HG02623 (cell line): ENCODE results near the gene OR2A14.
A peak's percentile ranks its signal among the peaks of the same experiment; 100 is the strongest.
"Not testable (repeated sequence)": the region's sequence is repeated elsewhere in the genome, so short reads cannot be mapped to it uniquely, and the experiment has no call there.

Experiments used
- ATAC-seq: cut with Tn5 transposase; IDR thresholded peaks from one replicate; pipeline ENCODE4 v1.9.1; 2021; ENCODE audit warnings: moderate library complexity; ENCODE audit not compliant: unreplicated experiment

The OR2A14 gene

DNA sequence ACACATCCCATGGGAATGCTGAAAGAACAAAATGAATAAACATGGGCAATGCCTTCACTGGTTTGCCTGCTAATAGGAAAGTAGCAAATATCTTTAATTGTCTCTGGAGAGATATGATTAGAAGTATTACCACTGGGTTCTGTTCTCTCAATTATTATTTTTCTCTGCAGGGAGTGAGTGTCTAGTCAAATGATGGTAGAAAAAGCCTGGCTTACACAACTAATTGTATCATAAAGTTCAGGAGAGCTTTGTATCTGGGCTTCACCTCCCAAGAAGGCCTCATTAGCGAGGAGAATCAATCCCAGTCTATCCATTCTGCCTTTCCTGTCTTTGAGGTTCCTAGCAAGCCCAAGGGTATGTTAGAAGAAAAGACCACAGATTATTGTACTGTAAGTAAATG lies at the start of gene OR2A14:
Gene OR2A14 (plus strand): TSS at position 301 of the 400 bp plus-strand sequence. CDS start 5,937 bp downstream, outside the sequence.
- no peak for ATAC-seq

GRCh38 chr7:144074374-144074773 lies 48.6 kb upstream of the OR2A14 start:
- ATAC-seq: no peak

GRCh38 chr7:144085978-144086377 lies 37.0 kb upstream of the OR2A14 start, which contains the start of gene OR2A12:
Gene OR2A12 (plus strand): TSS chr7:144086278. CDS start chr7:144095108, 8,830 bp downstream.
- ATAC-seq: no peak

- ATAC-seq: no peak
These were observed 36.2 kb upstream of the OR2A14 start for GRCh38 chr7:144086730-144087129.

- no peak for ATAC-seq
These were observed 35.7 kb upstream of the OR2A14 start for GRCh38 chr7:144087230-144087629.

DNA sequence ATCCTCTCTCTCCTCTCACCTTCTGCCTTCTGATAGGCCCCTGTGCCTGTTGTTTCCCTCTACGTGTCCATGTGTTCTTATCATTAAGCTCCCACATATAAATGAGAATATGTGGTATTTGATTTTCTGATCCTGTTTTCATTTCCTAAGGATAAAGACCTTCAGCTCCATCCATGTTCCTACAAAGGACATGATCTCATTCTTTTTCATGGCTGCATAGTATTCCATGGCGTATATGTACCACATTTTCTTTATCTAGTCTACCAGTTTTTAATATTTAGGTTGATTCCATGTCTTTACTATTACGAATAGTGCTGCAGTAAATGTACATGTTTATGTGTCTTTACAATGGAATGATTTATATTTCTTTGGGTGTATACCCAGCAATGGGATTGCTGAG lies 32.3 kb upstream of the OR2A14 start:
- no peak for ATAC-seq

DNA sequence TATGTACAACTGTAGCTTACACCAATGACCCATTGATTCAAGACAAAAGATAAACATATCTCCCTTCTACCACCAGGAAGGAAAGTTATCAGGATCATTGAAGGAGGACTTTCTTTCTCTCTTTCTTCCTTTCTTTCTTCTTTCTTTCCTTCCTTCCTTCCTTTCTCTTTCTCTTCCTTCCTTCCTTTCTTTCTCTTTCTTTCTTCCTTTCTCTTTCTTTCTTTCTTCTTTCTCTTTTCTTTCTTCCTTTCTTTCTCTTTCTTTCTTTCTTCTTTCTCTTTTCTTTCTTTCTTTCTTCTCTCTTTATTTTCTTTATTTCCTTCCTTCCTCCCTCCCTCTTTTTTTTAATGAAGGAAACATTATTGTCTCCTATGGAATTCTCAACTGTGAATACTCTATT lies 24.2 kb upstream of the OR2A14 start:
- ATAC-seq: no peak

DNA sequence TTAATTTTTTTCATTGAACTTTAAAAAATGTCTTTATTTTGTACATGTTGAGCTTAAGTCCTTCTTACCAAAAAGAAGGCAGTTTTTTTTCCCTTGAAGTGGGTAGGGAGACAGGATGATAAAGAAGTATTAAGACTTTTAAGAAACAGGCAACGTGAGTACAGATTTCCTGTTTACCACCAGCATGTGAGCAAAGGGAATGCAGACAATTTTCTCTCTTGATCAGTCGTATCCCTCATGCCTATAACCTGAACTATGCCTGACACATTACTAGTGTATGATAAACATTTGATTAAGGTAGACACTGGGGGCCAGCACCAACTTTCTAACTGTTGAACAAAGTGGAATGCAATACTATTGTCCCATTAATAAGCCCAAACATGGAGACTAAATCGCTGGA lies 22.4 kb upstream of the OR2A14 start:
- ATAC-seq: no peak

- ATAC-seq: no peak
These were observed 20.9 kb upstream of the OR2A14 start for GRCh38 chr7:144102041-144102440.

GRCh38 chr7:144105211-144105610 lies 17.8 kb upstream of the OR2A14 start:
- no peak for ATAC-seq

DNA sequence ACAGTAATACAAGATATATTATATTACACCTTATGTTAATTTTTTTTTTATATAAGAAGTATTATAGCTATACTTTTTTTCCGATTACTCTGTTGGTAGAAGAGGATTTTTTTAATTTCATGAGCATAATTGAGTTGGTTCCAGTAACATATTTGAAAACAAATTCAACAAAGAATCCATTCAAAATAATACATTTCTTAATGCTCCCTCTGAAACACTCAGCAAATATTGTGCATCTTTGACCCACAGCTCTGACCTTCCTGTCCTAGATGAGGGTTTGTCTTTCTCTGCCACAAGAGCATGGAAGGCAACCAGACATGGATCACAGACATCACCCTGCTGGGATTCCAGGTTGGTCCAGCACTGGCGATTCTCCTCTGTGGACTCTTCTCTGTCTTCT lies 13.7 kb upstream of the OR2A14 start, which contains the start of gene OR2A2:
Gene OR2A2 (plus strand): TSS at position 301 of the 400 bp plus-strand sequence. CDS start 0 bp downstream, at position 301.
- no peak for ATAC-seq

DNA sequence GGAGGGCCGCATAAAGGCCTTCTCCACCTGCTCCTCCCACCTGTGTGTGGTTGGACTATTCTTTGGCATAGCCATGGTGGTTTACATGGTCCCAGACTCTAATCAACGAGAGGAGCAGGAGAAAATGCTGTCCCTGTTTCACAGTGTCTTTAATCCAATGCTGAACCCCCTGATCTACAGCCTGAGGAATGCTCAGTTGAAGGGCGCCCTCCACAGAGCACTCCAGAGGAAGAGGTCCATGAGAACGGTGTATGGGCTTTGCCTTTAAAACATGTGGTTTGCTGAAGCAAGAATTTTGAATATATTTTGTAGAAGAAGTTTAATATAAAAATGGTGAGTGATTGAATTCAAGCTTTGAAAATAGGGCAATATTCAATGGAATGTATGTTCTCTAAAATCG lies 12.7 kb upstream of the OR2A14 start:
- ATAC-seq: no peak

- ATAC-seq: no peak
These were observed 9.3 kb upstream of the OR2A14 start for GRCh38 chr7:144113651-144114050.

DNA sequence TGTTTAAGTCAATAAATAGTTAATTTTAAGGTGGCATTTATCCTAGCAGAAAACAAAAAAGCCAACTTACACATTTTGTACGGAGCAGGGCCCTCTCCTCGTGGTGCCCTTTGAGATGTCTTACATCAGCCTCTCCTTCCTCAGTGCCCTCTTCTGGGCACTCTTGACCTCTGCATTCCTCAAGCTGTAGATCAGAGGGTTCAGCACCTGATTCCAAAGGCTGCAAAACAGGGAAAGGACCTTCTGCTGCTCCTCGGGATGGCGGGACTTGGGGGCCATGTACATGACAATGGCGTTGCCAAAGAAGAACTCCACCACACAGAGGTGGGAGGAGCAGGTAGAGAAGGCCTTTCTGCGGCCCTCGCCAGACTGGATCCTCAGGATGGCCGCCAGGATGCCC lies 4.6 kb upstream of the OR2A14 start:
- no peak for ATAC-seq

DNA sequence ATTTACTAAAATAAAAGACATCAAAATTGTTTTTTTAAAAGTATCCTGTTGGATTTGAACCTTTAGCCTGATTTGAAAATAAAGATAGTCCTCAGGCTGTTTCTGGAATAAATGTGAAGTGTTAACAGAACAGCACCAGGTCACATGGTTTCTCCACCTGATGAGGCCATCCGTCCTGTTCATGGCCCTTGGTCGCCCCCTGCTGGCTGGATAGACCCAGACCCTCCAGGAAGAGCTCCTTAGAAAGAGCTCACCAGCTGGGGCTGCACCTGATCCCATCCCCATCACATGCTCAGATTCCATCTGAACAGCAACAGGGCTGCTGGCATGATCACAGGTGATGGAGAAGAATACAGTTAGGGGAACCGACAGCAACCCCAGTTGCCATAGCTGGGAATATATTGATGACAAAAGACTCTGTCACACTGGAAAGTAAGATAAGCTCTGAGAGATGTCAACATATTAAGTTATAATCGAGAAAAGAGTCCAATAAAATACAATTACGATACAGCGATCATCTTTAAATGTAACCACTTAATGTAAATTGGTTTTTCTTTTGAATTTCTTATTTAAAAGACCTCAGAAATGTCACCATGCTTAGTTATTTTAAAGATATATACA lies 4.8 kb downstream of the OR2A14 start:
- peak; percentile 100 for ATAC-seq

GRCh38 chr7:144129601-144130000 lies 6.6 kb downstream of the OR2A14 start:
- ATAC-seq: not testable (repeated sequence)

DNA sequence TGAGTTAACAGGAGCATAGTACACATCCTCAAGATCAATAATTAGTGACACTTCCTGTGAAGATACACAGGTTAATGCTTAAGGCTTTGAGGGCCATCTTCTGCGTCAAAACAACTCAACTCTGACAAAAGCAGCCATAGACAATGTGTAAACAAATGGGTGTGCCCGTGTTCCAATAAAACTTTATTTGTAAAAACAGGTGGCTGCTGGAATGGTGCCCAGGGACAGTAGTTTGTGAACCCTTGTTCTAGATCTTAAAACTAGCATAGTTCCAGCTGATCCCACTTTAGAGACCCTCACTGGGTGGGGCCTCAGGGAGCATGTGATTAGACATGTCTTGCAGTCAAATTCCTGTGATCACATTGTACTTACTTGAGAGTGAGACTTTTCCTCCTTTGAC lies 7.8 kb downstream of the OR2A14 start:
- no peak for ATAC-seq

- ATAC-seq: no peak
These were observed 9.3 kb downstream of the OR2A14 start for GRCh38 chr7:144132262-144132661.

DNA sequence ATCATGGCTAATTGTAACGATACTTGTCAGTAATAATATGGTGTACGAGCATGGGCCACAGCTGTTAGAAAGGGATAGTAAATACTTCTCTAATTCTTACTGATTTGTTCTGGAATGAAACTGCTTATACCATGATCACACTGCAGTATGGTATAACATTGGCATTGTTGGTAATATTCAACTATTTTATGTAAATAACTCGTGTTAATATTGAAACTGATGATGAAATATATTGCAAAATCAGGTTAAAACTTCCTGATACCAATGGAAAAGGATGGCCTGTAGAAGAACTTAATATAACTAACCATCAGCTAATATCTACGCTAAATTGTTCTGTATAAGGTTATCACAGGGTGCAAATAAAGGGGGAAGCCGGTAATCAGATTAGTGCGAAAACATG lies 10.3 kb downstream of the OR2A14 start:
- ATAC-seq: no peak

DNA sequence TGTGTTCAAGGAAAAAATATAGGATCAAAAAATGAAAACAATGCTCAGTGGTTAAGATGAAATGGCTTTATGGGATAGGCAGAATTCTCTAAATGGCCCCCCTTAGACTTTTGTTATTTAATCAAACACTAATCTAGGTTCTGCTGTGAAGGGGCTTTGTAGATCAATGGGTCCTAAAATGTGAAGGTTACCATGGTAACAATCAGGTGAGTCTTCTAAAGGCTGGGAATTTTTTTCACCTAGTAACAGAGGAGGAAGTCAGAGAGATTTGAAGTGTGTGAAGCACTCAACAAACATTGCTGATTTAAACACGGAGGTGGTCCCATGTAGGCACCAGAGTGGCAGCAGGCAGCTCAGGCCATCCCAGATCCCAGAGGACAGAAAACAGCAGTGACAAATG lies 11.1 kb downstream of the OR2A14 start:
- ATAC-seq: no peak

DNA sequence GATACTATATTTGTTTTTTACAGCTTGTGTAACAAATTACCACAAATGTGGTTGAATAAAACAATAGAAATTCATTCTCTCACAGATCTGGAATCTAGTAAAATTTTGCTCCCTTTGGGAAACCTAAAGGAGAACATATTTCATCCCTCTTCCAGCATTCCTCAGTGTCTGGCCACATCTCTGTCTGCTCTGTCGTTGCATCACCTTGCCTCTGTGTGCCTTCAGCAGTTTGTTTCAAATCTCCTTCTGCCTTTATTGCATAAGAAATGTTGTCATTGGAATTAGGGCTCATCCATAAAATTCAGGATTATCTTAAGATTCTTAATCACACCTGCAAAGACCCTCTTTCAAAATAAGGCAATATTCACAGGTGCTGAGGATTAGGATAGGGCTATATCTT lies 14.5 kb downstream of the OR2A14 start:
- ATAC-seq: no peak

- no peak for ATAC-seq
These were observed 19.2 kb downstream of the OR2A14 start for GRCh38 chr7:144142187-144142586.

GRCh38 chr7:144144426-144144825 lies 21.4 kb downstream of the OR2A14 start:
- ATAC-seq: no peak
